ENCODE measurements around the gene TSPAN11.

TSPAN11 gene

DNA sequence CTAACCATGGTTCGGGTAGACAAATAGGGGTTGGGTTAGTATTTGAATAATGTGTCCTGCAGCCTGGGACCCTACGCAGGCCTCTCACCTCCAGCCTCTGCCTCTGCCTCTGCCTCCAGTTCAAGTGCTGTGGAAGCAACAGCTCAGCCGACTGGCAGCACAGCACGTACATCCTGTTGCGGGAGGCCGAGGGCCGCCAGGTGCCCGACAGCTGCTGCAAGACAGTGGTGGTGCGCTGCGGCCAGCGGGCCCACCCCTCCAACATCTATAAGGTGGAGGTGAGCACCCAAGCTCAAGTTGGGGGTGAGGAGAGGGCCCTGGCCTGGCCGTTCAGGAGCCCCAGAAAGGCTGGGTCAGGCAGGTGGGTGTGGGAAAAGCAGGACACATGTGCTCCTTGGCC is 55.9 kb downstream of the TSPAN11 start:
- no peak for DNase-seq

DNA sequence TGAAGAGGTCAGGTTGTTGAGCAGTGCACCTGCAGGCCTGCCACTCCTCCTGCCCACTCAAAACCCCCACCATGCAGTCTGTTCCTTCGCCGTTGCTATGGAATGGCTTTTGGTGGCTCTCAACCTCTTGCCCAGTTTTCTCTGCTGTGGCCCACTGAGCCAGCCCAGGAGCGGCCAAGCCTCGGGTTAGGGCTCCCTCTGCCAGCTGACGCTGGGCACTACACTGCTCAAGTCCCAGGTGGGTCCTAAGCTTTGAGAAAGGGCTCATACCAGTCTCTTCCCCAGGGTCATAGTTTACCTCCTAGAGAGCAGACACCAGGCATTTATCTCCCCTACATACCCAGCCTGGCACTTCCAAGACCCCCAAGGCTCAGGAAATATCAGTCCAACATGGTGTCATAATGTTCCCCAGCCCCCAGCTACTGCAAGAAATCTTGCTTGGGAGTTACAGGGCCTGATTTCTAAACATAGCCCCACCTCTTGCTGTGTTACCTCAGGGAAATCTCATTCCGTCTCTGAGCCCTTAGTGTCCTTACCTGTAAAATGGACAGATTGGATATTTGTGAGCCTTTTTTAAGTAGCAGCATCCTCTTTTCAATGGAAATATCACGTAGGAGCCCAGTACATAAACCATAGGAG is 59.4 kb downstream of the TSPAN11 start:
- no peak for DNase-seq

DNA sequence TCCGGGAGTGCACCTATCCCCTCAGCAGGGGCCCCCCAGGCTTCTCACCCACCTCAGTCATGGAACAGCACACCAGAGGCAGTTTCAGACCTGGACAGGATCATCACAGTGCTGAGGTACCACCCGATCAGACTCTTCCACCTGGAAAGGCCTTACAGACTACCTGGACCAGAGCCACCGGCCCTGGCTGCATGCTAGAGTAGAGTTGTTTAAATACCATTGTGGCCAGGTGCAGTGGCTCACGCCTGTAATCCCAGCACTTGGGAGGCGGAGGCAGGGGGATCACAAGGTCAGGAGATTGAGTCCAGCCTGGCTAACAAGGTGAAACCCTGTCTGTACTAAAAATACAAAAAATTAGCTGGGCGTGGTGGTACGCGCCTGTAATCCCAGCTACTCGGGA is 61.5 kb downstream of the TSPAN11 start:
- no peak for DNase-seq

GRCh38 chr12:30988646-30989286 is 62.2 kb downstream of the TSPAN11 start:
- DNase-seq = no peak

DNA sequence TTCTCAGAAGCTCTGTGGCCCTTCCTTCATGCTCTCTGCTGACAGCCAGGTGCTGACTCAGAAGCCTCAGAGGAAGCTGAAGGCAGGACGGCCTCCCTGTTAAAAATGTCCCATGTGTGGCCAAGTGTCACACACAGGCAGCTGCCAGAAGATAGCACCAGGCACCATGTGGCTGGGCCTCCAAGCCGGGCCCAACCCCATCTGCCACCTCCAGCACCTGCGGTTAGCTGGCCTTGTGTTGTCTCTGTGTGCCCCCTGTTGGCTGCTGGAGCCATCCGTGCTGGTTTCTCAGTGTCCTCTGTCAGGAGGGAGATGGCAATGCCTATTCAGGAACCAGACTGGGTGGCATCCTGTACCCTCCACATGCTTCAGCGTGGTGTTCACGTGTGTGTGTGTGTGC is 63.2 kb downstream of the TSPAN11 start:
- no peak for DNase-seq

GRCh38 chr12:30990316-30990715 is 63.8 kb downstream of the TSPAN11 start:
- DNase-seq = no peak

DNA sequence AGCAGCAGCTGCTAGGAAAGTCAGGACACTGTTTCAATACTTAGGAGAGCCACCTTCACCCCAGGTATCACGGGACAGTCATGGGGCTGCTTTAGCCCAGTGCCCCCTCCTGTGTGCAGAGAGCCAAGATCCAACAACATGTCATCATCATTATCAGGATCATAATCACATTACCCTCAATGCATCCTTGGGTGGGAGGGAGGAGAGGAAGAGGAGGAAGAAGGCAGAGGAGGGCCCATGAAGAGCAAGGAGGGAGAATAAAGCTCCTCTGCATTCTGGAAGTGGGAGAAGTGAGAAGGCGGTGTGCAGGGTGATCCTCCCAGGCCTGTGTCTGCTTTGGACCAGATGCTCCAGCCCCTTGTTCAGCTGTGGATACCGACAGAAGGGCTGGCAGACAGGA is 64.2 kb downstream of the TSPAN11 start:
- DNase-seq = no peak

- DNase-seq = no peak
Observed at GRCh38 chr12:30991466-30991865, 64.9 kb downstream of the TSPAN11 start.

DNA sequence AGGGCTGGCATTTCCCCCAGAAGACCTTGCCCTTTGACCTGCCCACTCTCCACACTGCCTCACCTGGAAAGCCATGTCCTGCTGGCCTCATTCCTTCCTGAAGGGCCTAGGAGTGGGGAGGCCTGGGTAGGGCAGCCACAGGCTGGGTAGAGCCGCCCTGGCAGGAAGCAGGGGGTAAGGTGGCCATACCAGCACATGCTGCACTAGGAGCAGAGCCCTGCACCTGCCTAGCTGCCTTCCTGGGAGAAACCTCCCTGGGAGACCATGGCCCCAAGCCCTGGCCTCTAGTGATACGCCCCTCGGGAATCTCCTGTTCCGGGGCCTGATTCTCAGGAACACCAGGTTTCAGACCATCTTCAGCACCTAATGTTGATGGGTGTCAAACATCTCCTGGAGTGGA is 65.8 kb downstream of the TSPAN11 start:
- no peak for DNase-seq

DNA sequence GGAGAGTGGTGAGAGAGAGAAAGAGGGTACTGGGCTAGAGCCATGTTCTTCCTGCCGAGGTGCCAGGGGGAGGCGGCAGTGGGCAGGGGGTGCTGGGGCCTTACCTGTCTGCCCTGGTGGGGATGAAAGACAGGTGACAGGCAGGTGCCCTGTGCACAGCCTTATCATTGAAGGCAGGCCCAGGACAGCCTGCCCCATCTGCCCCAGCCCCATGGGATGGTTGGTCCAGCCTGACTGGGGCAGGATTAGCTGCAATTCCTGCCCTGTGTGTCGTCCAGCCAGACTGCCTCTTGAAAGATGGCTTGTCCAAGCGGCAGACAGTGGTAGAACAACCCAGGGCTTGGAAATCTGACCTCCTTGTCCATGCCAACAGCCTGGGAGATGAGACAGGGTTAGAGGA is 67.2 kb downstream of the TSPAN11 start:
- no peak for DNase-seq

DNA sequence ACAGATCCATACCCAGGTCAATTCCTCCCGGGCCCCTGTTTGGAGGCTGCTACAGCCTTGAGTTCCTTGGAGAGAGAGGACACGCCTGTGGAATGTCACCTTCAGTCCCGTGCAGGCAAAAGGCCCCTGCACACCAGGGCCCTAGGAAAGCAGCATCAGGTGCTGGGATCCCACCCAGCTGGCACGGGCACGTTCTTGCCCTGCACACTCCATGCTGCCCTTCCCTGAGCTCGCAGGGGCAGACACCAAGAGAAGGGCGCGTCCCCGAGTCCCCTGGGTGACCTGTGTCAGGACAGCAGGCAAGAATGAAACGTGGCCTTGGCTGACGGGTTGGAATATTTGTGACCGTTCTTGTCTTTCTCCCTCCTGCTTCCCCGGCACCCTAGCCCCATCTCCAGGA is 67.7 kb downstream of the TSPAN11 start:
- DNase-seq = no peak

DNA sequence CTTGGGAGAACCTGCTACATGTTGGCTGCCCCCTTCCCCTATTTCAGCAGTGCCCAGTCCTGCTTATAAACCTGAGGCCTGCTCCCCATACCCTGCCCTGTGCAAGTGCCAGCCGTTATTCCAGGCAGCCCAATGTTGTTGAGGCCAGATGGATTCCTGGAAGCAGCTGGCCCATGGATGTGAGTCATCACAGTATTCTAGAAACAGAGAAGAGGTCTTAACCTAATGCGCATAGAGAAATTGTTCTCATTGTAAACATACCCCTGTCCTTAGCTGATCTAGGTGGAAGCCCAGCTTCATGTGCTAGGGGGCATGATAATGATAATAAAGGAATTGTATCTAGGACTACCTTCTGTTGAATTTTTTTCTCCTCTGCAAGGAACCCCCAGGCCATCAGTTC is 69.7 kb downstream of the TSPAN11 start:
- DNase-seq = no peak

GRCh38 chr12:30996752-30997151 is 70.2 kb downstream of the TSPAN11 start:
- DNase-seq = no peak

- no peak for DNase-seq
Observed at GRCh38 chr12:30997685-30998440, 71.3 kb downstream of the TSPAN11 start.

GRCh38 chr12:30999011-30999410 is 72.5 kb downstream of the TSPAN11 start:
- no peak for DNase-seq

DNA sequence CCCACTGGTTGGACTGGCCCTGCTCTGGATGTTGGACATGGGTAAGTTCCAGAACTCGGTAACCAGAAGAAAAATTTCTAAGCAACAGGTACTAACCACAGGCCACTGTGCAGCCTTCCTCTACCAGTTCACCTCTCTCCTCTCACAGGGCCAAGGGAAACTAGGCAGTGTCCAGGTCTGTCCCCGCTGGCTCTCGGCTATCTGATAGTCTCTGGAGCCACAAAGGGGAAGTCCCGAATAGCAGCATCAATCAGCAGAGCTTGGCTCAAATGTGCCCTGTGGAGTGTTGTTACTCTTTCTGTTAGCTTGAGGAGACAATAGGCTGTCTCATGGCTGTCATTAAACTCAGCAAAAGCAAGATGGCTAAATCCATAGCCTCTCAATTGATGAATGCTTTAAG is 73.2 kb downstream of the TSPAN11 start:
- no peak for DNase-seq

DNA sequence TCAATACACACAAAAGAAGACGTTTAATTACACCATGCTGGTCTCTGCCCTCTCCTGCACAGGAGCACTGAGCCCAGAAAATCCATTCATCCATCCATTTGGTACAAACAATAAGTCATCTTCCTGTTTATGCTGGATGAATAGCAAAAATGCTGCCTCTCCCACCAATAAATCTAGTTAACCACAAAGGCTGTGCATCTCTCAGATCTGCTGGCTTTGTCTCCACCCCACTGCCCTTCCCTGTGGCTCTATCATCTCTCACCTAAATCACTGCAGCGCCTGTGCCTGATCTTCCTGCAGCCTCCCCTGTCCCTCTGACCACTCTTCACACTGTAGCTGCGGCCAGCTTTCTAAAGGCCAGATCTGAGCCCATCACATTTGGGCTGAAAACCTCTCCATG is 74.2 kb downstream of the TSPAN11 start:
- DNase-seq = no peak

- DNase-seq = no peak
Observed at GRCh38 chr12:31001581-31002360, 75.2 kb downstream of the TSPAN11 start.

GRCh38 chr12:31002361-31002725 is 75.8 kb downstream of the TSPAN11 start:
- no peak for DNase-seq

DNA sequence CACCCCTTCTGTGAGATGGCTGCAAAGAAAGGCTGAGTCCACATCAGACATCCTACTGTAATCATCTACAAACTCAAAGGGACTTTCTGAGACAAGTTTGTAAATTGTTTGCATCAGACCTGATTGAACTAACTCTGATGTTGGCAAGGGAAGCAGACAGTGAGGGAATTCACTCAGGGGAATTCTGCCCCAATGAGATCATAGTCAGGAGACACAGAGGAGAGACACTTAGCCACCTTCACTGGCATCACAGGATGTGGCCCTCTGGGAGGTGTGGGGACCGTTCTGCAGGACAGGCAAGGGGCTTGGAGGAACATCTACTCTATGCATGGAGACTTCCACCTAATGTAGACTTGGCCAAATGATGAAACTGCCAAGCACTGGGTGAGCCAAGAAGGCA is 76.5 kb downstream of the TSPAN11 start:
- DNase-seq = no peak

DNA sequence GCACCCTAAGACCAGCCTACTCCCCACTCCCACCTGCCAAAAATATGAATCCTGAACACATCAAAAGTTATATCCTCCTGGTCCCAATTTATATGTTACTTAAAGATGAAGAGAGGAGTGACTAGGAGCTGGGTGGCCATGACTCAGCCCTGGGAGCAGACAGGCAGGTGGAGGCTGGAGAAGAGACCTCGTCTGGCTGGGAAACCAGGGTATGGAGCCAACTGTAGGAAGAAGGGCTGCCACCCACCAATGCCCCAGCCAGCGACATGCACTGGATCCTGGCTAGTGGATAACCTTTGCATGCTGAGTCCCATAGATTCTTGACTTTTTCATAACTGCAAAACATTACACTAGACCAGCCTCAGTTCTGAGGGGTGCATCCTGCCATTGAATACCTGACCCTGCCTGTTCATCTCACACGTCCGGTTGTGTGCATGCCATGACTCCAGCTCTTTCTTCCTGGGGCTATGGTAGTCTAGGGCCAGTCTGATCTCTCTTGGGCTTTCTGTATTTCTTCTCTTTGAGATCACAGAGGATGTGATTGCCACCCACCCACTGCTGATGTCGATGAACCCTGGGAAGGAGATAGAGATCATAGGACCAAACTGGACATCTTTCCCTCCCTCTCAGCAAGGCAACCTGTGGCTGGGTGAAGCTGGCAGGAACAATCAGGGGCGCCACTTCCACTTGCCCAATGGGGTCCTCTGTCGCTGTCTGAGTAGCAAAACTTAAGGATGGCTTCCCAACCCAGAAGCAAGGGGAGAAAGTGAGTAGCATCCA is 77.5 kb downstream of the TSPAN11 start:
- DNase-seq = no peak

- DNase-seq = no peak
Observed at GRCh38 chr12:31004666-31005065, 78.1 kb downstream of the TSPAN11 start.
